Limb (tissue), 2 donors: ENCODE measurements around the gene SPACA9.
A peak's percentile ranks its signal among the peaks of the same experiment; 100 is the strongest.

ENCODE experiments used
- DNase-seq, 2 donors: peaks; one replicate each; pipeline ENCODE4 v3.0.0-alpha.2; 2016; ENCODE audit errors: extremely low spot score in 2 of 2

Gene SPACA9

GRCh38 chr9:132892400-132892799, 13.7 kb downstream of the SPACA9 start:
- no peak for DNase-seq

- no peak for DNase-seq
Observed at GRCh38 chr9:132894346-132894745, 15.6 kb downstream of the SPACA9 start.

GRCh38 chr9:132894862-132895835, 16.5 kb downstream of the SPACA9 start:
- no peak for DNase-seq

- DNase-seq, result no peak
Observed at GRCh38 chr9:132896264-132896663, 17.6 kb downstream of the SPACA9 start.

- no peak for DNase-seq
Observed at GRCh38 chr9:132896906-132897305, 18.2 kb downstream of the SPACA9 start.

- DNase-seq, result no peak
Observed at GRCh38 chr9:132898051-132898450, 19.4 kb downstream of the SPACA9 start.

- DNase-seq, result peak; percentile 79 to 89
Observed at GRCh38 chr9:132901858-132902831, 23.4 kb downstream of the SPACA9 start.

GRCh38 chr9:132903574-132904492, 25.1 kb downstream of the SPACA9 start:
- no peak for DNase-seq

- no peak for DNase-seq
Observed at GRCh38 chr9:132905726-132906125, 27.0 kb downstream of the SPACA9 start.

GRCh38 chr9:132908635-132909034, 29.9 kb downstream of the SPACA9 start:
- no peak for DNase-seq

GRCh38 chr9:132909311-132909710, 30.6 kb downstream of the SPACA9 start:
- no peak for DNase-seq

GRCh38 chr9:132910376-132910775, 31.7 kb downstream of the SPACA9 start:
- no peak for DNase-seq

GRCh38 chr9:132912131-132912530, 33.4 kb downstream of the SPACA9 start:
- no peak for DNase-seq

- DNase-seq, result no peak
Observed at GRCh38 chr9:132914924-132915323, 36.2 kb downstream of the SPACA9 start.

GRCh38 chr9:132919614-132920268, 41.0 kb downstream of the SPACA9 start:
- no peak for DNase-seq

GRCh38 chr9:132923346-132923902, 44.7 kb downstream of the SPACA9 start:
- no peak for DNase-seq

GRCh38 chr9:132927704-132928103, 49.0 kb downstream of the SPACA9 start:
- DNase-seq, result no peak

- no peak for DNase-seq
Observed at GRCh38 chr9:132931178-132931735, 52.6 kb downstream of the SPACA9 start.

- no peak for DNase-seq
Observed at GRCh38 chr9:132935026-132935425, 56.3 kb downstream of the SPACA9 start.

GRCh38 chr9:132937463-132937901, 58.8 kb downstream of the SPACA9 start:
- no peak for DNase-seq
